ENCODE results near the gene ITGA11.
A peak's percentile ranks its signal among the peaks of the same experiment; 100 is the strongest.

ITGA11 gene

GRCh38 chr15:68319997-68320396 lies 112.0 kb downstream of the ITGA11 start:
- no peak for DNase-seq

GRCh38 chr15:68318931-68319909 lies 112.7 kb downstream of the ITGA11 start:
- DNase-seq: no peak

GRCh38 chr15:68318008-68318835 lies 113.7 kb downstream of the ITGA11 start:
- no peak for DNase-seq

- DNase-seq: no peak
These were observed 114.5 kb downstream of the ITGA11 start for GRCh38 chr15:68317281-68318007.

- DNase-seq: peak; percentile 40
These were observed 115.7 kb downstream of the ITGA11 start for GRCh38 chr15:68316061-68316804.

GRCh38 chr15:68315495-68316031 lies 116.4 kb downstream of the ITGA11 start:
- no peak for DNase-seq

GRCh38 chr15:68315035-68315434 lies 116.9 kb downstream of the ITGA11 start:
- DNase-seq: no peak

- DNase-seq: no peak
These were observed 117.4 kb downstream of the ITGA11 start for GRCh38 chr15:68314563-68314962.

GRCh38 chr15:68313501-68314410 lies 118.2 kb downstream of the ITGA11 start:
- DNase-seq: no peak

- DNase-seq: no peak
These were observed 119.2 kb downstream of the ITGA11 start for GRCh38 chr15:68312701-68313204.

GRCh38 chr15:68311859-68312557 lies 120.0 kb downstream of the ITGA11 start:
- no peak for DNase-seq

- DNase-seq: no peak
These were observed 120.5 kb downstream of the ITGA11 start for GRCh38 chr15:68311464-68311835.

- no peak for DNase-seq
These were observed 121.0 kb downstream of the ITGA11 start for GRCh38 chr15:68310804-68311463.

GRCh38 chr15:68310178-68310803 lies 121.7 kb downstream of the ITGA11 start:
- no peak for DNase-seq

- no peak for DNase-seq
These were observed 122.9 kb downstream of the ITGA11 start for GRCh38 chr15:68309024-68309423.

GRCh38 chr15:68307131-68307928 lies 124.6 kb downstream of the ITGA11 start:
- DNase-seq: no peak

- no peak for DNase-seq
These were observed 126.5 kb downstream of the ITGA11 start for GRCh38 chr15:68305420-68305871.

Measured in retina (tissue), 1 donor.